Measurements from ENCODE around the gene POU3F1. TPM values are rescaled to one million over a fixed set of nuclear protein-coding genes. Genes with fewer than 3 reads are reported as not detected.

Gene POU3F1
- total RNA-seq, 2 experiments from 2014 or later = 0.13 TPM; not detected in 1

DNA sequence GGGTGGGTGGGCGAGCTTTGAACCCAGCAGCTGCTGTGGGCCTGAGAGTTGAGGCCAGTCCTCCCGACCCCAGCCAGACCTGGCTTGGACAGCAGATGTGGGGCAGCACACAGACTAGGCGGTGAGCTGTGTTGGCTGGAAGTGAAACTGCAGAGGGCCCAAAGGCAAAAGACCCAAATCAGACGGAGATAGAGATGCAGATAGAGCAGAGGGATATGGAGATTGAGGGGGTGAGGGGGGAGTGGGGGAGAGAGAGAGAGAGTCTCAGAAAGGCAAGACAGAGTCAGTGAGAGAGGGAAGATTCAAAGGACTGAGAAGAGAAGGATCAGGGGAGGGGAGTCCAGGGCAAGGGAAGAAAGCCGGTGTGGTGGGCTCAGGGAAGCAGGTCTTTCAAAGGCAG lies 17.0 kb upstream of the POU3F1 start:
- Histone ChIP-seq H3K4me2 (ENCODE audit: low read length) (no peak overlapping the region), H3K9me2 (ENCODE audit: insufficient read depth, low read length) (no peaks in the 10 kb centered on the region), H3K4me3 (ENCODE audit: low read depth, low read length, poor library complexity, severe bottlenecking) (no peak overlapping the region), H3K9me3 (ENCODE audit: low read length) (no peaks in the 10 kb centered on the region), H3K4me1 (ENCODE audit: insufficient read depth, low read length, poor library complexity, severe bottlenecking) (peaks cover 3% of the 10 kb centered on the region), H2AFZ (ENCODE audit: low read length) (no peak overlapping the region), H3K79me2 (ENCODE audit: insufficient read depth, low read depth, low read length) (no peaks in the 10 kb centered on the region), H3K36me3 (ENCODE audit: insufficient read depth, low read length) (no peaks in the 10 kb centered on the region), H4K20me1 (ENCODE audit: insufficient read depth, low read length) (no peaks in the 10 kb centered on the region), H3K27ac (ENCODE audit: low read depth, low read length, poor library complexity, severe bottlenecking) (no peak overlapping the region)
- no TSS peak for BruUV-seq (replicated peaks)
- DNase-seq (ENCODE audit: low spot score) = no peak
- CTCF ChIA-PET (ENCODE audit: unreplicated experiment) = interaction anchor here (0.5 kb wide), 1 partner anchor 76 kb away, joined by 4 read pairs; no protein-coding TSS in a partner anchor
- POLR2A ChIA-PET = interaction anchor here (0.6 to 0.7 kb wide), 3 partner anchors 102 to 1610 kb away, joined by 3 to 5 read pairs (median 4); no protein-coding TSS in a partner anchor
- no peak for TF ChIP-seq EZH2phosphoT487 (IDR thresholded peaks at IDR 0.05; ENCODE audit: borderline replicate concordance, low read depth, low read length)
- TF ChIP-seq, protein P1, sequence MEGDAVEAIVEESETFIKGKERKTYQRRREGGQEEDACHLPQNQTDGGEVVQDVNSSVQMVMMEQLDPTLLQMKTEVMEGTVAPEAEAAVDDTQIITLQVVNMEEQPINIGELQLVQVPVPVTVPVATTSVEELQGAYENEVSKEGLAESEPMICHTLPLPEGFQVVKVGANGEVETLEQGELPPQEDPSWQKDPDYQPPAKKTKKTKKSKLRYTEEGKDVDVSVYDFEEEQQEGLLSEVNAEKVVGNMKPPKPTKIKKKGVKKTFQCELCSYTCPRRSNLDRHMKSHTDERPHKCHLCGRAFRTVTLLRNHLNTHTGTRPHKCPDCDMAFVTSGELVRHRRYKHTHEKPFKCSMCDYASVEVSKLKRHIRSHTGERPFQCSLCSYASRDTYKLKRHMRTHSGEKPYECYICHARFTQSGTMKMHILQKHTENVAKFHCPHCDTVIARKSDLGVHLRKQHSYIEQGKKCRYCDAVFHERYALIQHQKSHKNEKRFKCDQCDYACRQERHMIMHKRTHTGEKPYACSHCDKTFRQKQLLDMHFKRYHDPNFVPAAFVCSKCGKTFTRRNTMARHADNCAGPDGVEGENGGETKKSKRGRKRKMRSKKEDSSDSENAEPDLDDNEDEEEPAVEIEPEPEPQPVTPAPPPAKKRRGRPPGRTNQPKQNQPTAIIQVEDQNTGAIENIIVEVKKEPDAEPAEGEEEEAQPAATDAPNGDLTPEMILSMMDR (conservative IDR thresholded peaks at IDR 0.05; ENCODE audit: low read length) = no peak
- intact Hi-C loops (cut with micrococcal nuclease; ENCODE audit: unreplicated experiment) = no loop called here

DNA sequence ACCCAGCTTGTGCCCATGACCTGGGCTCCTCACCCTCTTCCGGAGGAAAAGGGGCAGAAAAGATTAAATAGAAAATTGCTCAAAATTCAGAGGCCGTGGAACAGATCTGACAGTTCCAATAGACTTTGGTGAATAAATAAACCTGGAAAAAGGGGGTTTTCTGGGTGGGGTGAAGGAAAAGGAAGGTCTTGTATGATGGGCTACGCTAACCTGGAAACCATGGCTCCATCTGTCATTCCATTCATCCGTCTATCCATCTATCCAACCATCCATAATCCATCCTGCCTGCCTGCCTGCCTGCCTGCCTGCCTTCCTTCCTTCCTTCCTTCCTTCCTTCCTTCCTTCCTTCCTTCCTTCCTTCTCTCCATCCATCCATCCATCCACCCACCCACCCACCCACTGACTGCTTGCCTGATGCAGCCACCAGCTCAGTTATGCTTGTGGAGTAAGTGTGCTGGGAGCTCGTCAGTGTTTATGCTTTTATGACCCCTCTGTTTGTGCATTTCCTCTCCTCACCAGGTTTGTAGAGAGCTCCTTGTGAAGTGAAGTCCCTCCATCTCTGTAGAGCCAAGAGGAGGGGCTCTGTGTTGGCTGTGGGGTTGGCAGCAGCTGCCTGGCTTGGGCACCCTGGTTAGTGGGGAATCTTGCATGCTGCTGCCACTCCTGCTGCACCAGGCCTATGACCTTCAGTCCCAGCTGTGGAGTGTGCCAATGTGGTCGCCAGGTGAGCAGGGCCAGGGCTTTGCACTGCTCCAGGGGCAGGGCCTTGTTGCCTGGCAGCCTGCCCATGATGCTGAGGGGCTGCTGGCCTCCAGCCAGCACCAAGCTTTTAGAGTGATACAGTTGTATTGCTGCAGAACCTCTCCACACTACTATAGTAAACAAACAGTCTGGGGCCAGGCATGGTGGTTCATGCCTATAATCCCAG lies 16.0 kb upstream of the POU3F1 start:
- POLR2A ChIA-PET = interaction anchor here (0.6 kb wide), 1 partner anchor 1611 kb away, joined by 4 read pairs; no protein-coding TSS in a partner anchor
- no TSS peak for BruUV-seq (replicated peaks)

More for the DNA sequence above, 16.0 kb upstream of the POU3F1 start:
- TF ChIP-seq EZH2phosphoT487 (IDR thresholded peaks at IDR 0.05; ENCODE audit: borderline replicate concordance, low read depth, low read length) = no peak
- TF ChIP-seq, protein P1 (conservative IDR thresholded peaks at IDR 0.05; ENCODE audit: low read length) = no peak
- H4K20me1 ChIP-seq (ENCODE audit: insufficient read depth, low read length) = no peaks in the 10 kb centered on the region
- H3K4me3 ChIP-seq (ENCODE audit: low read depth, low read length, poor library complexity, severe bottlenecking) = no peak overlapping the region
- H3K4me1 ChIP-seq (ENCODE audit: insufficient read depth, low read length, poor library complexity, severe bottlenecking) = no peaks in the 10 kb centered on the region
- no peak overlapping the region for H2AFZ ChIP-seq (ENCODE audit: low read length)
- no peak overlapping the region for H3K27ac ChIP-seq (ENCODE audit: low read depth, low read length, poor library complexity, severe bottlenecking)
- H3K9me3 ChIP-seq (ENCODE audit: low read length) = no peaks in the 10 kb centered on the region
- H3K4me2 ChIP-seq (ENCODE audit: low read length) = no peak overlapping the region
- no peak for DNase-seq (ENCODE audit: low spot score)
- CTCF ChIA-PET (ENCODE audit: unreplicated experiment) = no interaction called here
- H3K36me3 ChIP-seq (ENCODE audit: insufficient read depth, low read length) = no peaks in the 10 kb centered on the region
- H3K79me2 ChIP-seq (ENCODE audit: insufficient read depth, low read depth, low read length) = no peaks in the 10 kb centered on the region
- no peaks in the 10 kb centered on the region for H3K9me2 ChIP-seq (ENCODE audit: insufficient read depth, low read length)
- intact Hi-C loops (cut with micrococcal nuclease; ENCODE audit: unreplicated experiment) = no loop called here
